HG03175 (cell line): ENCODE measurements around the gene CCDC8.

Experiments
- ATAC-seq: cut with Tn5 transposase; IDR thresholded peaks from one replicate; pipeline ENCODE4 v1.9.1; 2021; ENCODE audit warnings: mild to moderate bottlenecking, moderate library complexity; ENCODE audit not compliant: unreplicated experiment

The CCDC8 gene

GRCh38 chr19:46361915-46362314 lies 51.4 kb downstream of the CCDC8 start:
- no peak for ATAC-seq
